NCI-H524 treated with DMSO at 0.1 percent for 48 hours (cell line): ENCODE measurements around the gene FAM81A.
"Not testable (repeated sequence)": the region's sequence is repeated elsewhere in the genome, so short reads cannot be mapped to it uniquely, and the experiment has no call there.

Experiments
- DNase-seq: peaks from one replicate; lab custom pipeline; 2025; lab: John Stamatoyannopoulos, UW

Gene FAM81A

GRCh38 chr15:59424616-59425015 lies 13.4 kb upstream of the FAM81A start:
- no peak for DNase-seq

- DNase-seq: not testable (repeated sequence)
Measured at GRCh38 chr15:59428898-59429297, 9.1 kb upstream of the FAM81A start.

GRCh38 chr15:59432389-59432788 lies 5.6 kb upstream of the FAM81A start:
- no peak for DNase-seq

GRCh38 chr15:59434481-59434880 lies 3.5 kb upstream of the FAM81A start:
- no peak for DNase-seq

- DNase-seq: no peak
Measured at GRCh38 chr15:59436774-59437141, 1.2 kb upstream of the FAM81A start.

GRCh38 chr15:59437142-59437816 lies 707 bp upstream of the FAM81A start:
- no peak for DNase-seq

GRCh38 chr15:59438625-59439290 lies 772 bp downstream of the FAM81A start:
- DNase-seq: no peak

GRCh38 chr15:59439576-59439975 lies 1.6 kb downstream of the FAM81A start:
- DNase-seq: no peak

- no peak for DNase-seq
Measured at GRCh38 chr15:59443341-59444072, 5.5 kb downstream of the FAM81A start.

- no peak for DNase-seq
Measured at GRCh38 chr15:59444081-59444835, 6.3 kb downstream of the FAM81A start.

- no peak for DNase-seq
Measured at GRCh38 chr15:59444980-59445545, 7.1 kb downstream of the FAM81A start.

- DNase-seq: no peak
Measured at GRCh38 chr15:59446232-59446957, 8.4 kb downstream of the FAM81A start.

- DNase-seq: no peak
Measured at GRCh38 chr15:59447367-59447766, 9.4 kb downstream of the FAM81A start.

GRCh38 chr15:59448871-59449270 lies 10.9 kb downstream of the FAM81A start:
- DNase-seq: no peak

- DNase-seq: no peak
Measured at GRCh38 chr15:59453474-59454215, 15.7 kb downstream of the FAM81A start.

- no peak for DNase-seq
Measured at GRCh38 chr15:59456114-59456513, 18.1 kb downstream of the FAM81A start.

GRCh38 chr15:59457103-59457502 lies 19.1 kb downstream of the FAM81A start:
- DNase-seq: no peak

GRCh38 chr15:59461521-59461920 lies 23.5 kb downstream of the FAM81A start:
- DNase-seq: no peak

- DNase-seq: no peak
Measured at GRCh38 chr15:59473226-59473625, 35.2 kb downstream of the FAM81A start.

GRCh38 chr15:59475161-59475560 lies 37.2 kb downstream of the FAM81A start:
- DNase-seq: not testable (repeated sequence)

- DNase-seq: no peak
Measured at GRCh38 chr15:59484399-59484798, 46.4 kb downstream of the FAM81A start.
